Loucy (cell line): ENCODE measurements around the gene VWA8.

Experiments
- H2AFZ ChIP-seq: fragments of 200-600 bp; sonication (generic); 2 replicates; pipeline ENCODE4 v1.6.0; 2016; ENCODE audit warnings: antibody characterized with exemption, mild to moderate bottlenecking, low read length, moderate library complexity
- H3F3A ChIP-seq: fragments of 200-600 bp; 2 replicates; pipeline ENCODE4 v1.6.0; 2016; ENCODE audit warnings: antibody characterized with exemption, low read depth, mild to moderate bottlenecking
- H3K27me3 ChIP-seq: fragments of 200-600 bp; sonication (generic); 2 replicates; pipeline ENCODE4 v1.6.1; 2014; ENCODE audit warnings: low read length, mild to moderate bottlenecking; ENCODE audit not compliant: insufficient read depth, poor library complexity, severe bottlenecking
- H3K36me3 ChIP-seq: fragments of 200-600 bp; sonication (generic); 2 replicates; pipeline ENCODE4 v1.6.1; 2016; ENCODE audit warnings: low read length; ENCODE audit not compliant: insufficient read depth
- H3K4me1 ChIP-seq: fragments of 200-600 bp; sonication (generic); 2 replicates; pipeline ENCODE4 v1.5.1; 2014; ENCODE audit warnings: low read length, mild to moderate bottlenecking; ENCODE audit not compliant: insufficient read depth, poor library complexity, severe bottlenecking
- H3K4me2 ChIP-seq: fragments of 200-600 bp; sonication (generic); 2 replicates; pipeline ENCODE4 v1.6.0; 2014; ENCODE audit warnings: antibody characterized with exemption, low read length, low read depth, mild to moderate bottlenecking; ENCODE audit not compliant: poor library complexity, severe bottlenecking
- H3K4me3 ChIP-seq: fragments of 200-600 bp; sonication (generic); 2 replicates; pipeline ENCODE4 v1.5.1; 2014; ENCODE audit warnings: low read length, mild to moderate bottlenecking, mixed read lengths; ENCODE audit not compliant: poor library complexity, severe bottlenecking
- H3K79me2 ChIP-seq: fragments of 200-600 bp; sonication (generic); 2 replicates; pipeline ENCODE4 v1.6.1; 2014; ENCODE audit warnings: low read length; ENCODE audit not compliant: insufficient read depth
- H3K9ac ChIP-seq: fragments of 200-600 bp; sonication (generic); 2 replicates; pipeline ENCODE4 v1.6.0; 2014; ENCODE audit warnings: mild to moderate bottlenecking, low read depth, low read length, moderate library complexity; ENCODE audit not compliant: poor library complexity, severe bottlenecking
- H3K9me2 ChIP-seq: fragments of 200-600 bp; sonication (generic); replicated peaks from 2 replicates; pipeline ENCODE4 v1.6.1; 2016; ENCODE audit warnings: low read depth, low read length, mixed read lengths
- H3K9me3 ChIP-seq: fragments of 200-600 bp; sonication (generic); 2 replicates; pipeline ENCODE4 v1.6.1; 2014; ENCODE audit warnings: mild to moderate bottlenecking, antibody characterized with exemption, low read length, low read depth; ENCODE audit not compliant: insufficient read depth
- H4K20me1 ChIP-seq: fragments of 200-600 bp; sonication (generic); 2 replicates; pipeline ENCODE4 v1.6.0; 2014; ENCODE audit warnings: antibody characterized with exemption, low read length, mild to moderate bottlenecking; ENCODE audit not compliant: insufficient read depth, poor library complexity, severe bottlenecking
- EZH2phosphoT487 ChIP-seq: fragments of 200-600 bp; IDR thresholded peaks from 2 replicates; pipeline ENCODE4 v1.6.1; 2018; ENCODE audit warnings: antibody characterized with exemption, mild to moderate bottlenecking, moderate library complexity, borderline replicate concordance
- TF ChIP-seq, protein P1 (sequence below): fragments of 200-600 bp; sonication (generic); conservative IDR thresholded peaks from 2 replicates; pipeline ENCODE4 v1.5.1; 2014; ENCODE audit warnings: mild to moderate bottlenecking, antibody characterized with exemption, low read length

Gene VWA8

DNA sequence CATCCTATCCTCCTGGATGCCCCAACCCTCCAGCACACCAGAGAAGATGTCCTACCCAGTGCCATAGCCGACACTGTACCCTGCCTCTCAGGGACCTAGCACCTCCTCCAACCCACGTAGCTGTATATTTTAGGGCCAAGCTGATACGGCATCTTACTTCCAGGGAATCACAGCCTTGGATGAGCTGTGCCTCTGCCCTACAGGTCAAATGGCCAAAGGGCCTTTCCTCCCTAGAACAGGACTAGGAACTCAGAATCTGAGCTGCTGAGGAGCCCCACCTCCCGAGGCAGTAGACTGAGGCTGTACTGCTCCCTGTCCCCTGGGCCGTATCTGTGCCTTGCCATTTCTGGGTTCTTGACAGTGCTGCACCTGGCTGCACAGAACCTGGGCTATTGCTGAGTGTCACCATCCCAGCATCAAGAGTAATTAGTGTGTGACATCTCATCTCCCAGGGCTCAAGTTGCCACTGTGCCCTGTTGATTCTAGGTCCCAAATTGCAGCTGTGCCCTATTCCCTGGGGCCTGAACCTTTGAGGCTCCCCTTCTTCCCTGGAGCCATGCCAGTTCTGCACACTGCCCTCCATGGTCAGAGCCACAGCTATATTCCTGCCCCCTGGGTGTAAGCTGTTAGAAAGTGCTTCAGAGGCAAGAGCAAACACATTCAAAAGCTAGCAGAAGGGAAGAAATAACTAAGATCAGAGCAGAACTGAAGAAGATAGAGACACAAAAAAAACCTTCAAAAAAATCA lies 41.0 kb downstream of the VWA8 start:
- TF ChIP-seq, protein P1, sequence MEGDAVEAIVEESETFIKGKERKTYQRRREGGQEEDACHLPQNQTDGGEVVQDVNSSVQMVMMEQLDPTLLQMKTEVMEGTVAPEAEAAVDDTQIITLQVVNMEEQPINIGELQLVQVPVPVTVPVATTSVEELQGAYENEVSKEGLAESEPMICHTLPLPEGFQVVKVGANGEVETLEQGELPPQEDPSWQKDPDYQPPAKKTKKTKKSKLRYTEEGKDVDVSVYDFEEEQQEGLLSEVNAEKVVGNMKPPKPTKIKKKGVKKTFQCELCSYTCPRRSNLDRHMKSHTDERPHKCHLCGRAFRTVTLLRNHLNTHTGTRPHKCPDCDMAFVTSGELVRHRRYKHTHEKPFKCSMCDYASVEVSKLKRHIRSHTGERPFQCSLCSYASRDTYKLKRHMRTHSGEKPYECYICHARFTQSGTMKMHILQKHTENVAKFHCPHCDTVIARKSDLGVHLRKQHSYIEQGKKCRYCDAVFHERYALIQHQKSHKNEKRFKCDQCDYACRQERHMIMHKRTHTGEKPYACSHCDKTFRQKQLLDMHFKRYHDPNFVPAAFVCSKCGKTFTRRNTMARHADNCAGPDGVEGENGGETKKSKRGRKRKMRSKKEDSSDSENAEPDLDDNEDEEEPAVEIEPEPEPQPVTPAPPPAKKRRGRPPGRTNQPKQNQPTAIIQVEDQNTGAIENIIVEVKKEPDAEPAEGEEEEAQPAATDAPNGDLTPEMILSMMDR: no peak
- TF ChIP-seq EZH2phosphoT487: no peak
- Histone ChIP-seq H3K9ac (no peak overlapping the region), H3K9me3 (peaks cover 13% of the 10 kb centered on the region; the same call in 1 of the 2 replicates), H2AFZ (no peak overlapping the region), H3K9me2 (no peaks in the 10 kb centered on the region), H3K4me1 (peaks cover 32% of the 10 kb centered on the region), H3K4me2 (no peak overlapping the region), H3K79me2 (peaks cover 30% of the 10 kb centered on the region), H4K20me1 (peaks cover 13% of the 10 kb centered on the region), H3K27me3 (no peaks in the 10 kb centered on the region), H3K4me3 (no peak overlapping the region), H3K36me3 (0 out of 2 replicates have a peak, but pooled peaks cover 6% of the 10 kb centered on the region), H3F3A (no peaks in the 10 kb centered on the region)

DNA sequence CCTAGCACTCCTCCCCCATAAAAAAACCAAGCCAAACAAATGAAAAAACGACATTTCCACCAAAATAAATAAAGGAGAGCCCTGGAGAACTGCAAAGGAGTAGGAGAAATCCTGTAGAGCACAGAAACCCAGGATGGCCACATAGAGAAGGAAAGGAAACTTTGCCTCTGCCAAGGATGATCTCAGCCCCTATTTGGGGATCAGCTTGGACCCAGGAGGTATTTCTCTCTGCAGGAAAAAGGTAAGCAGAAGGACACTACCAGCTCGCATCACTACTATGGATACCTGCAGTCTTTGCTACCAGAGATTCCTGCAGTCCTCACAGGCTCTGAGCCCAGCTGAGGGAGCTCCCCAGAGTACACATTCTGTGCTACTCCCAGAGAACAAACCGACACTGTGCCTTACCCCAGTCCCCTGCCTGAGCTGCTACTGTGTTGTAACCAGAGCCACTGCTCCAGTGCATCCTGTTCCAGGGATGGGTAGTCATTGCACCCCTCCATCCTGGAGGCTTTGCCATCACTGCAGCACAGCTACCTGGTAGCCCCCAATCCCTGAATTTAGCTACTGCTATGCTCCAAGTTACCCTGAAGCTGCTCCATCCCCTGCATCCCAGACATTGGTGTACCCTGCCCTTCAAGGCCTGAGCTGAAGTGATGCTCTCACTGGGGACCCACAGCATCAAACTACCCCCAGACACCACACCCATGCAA lies 41.7 kb downstream of the VWA8 start:
- H3F3A ChIP-seq: no peaks in the 10 kb centered on the region
- peaks cover 13% of the 10 kb centered on the region for H4K20me1 ChIP-seq
- H3K9ac ChIP-seq: no peak overlapping the region
- no peaks in the 10 kb centered on the region for H3K27me3 ChIP-seq
- peaks cover 35% of the 10 kb centered on the region for H3K4me1 ChIP-seq
- peaks cover 6% of the 10 kb centered on the region; the same call in 1 of the 2 replicates for H3K9me3 ChIP-seq
- no peak overlapping the region for H2AFZ ChIP-seq
- TF ChIP-seq, protein P1: no peak
- no peak for TF ChIP-seq EZH2phosphoT487
- no peaks in the 10 kb centered on the region for H3K9me2 ChIP-seq
- no peak overlapping the region for H3K4me3 ChIP-seq
- peaks cover 30% of the 10 kb centered on the region for H3K79me2 ChIP-seq
- H3K36me3 ChIP-seq: no peaks in the 10 kb centered on the region
- no peak overlapping the region for H3K4me2 ChIP-seq

DNA sequence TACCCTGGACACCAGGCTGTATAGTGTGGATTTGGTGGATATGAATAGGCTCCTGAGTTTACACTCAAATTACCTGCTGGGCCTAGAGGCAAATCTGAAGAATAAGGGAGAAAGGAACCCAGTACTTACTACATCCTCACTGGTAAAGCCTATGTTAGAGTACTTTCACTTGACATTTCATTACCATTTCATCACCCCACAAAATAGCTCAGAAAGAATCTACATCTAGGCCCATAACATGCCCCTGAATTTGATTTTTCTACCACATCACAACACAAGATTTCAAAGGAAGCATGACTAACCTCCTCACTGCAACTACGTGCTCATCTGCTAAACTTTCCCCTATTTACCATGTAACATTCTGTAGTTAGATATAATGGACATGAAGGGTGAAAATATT lies 43.3 kb downstream of the VWA8 start:
- H3K4me3 ChIP-seq: no peak overlapping the region

More for the DNA sequence above, 43.3 kb downstream of the VWA8 start:
- TF ChIP-seq, protein P1: no peak
- no peak for TF ChIP-seq EZH2phosphoT487
- H3K79me2 ChIP-seq: peaks cover 30% of the 10 kb centered on the region
- H3K36me3 ChIP-seq: no peaks in the 10 kb centered on the region
- no peaks in the 10 kb centered on the region for H3K9me3 ChIP-seq
- no peaks in the 10 kb centered on the region for H3F3A ChIP-seq
- peaks cover 35% of the 10 kb centered on the region for H3K4me1 ChIP-seq
- no peak overlapping the region for H3K9ac ChIP-seq
- no peaks in the 10 kb centered on the region for H3K9me2 ChIP-seq
- no peak overlapping the region for H2AFZ ChIP-seq
- no peaks in the 10 kb centered on the region for H3K27me3 ChIP-seq
- H4K20me1 ChIP-seq: peaks cover 13% of the 10 kb centered on the region
- peak overlapping the region; percentile 17 for H3K4me2 ChIP-seq
